ENCODE results near the gene ARHGEF6. TPM values are rescaled to one million over a fixed set of nuclear protein-coding genes. Genes with fewer than 3 reads are reported as not detected.

The ARHGEF6 gene
- total and polyA plus RNA-seq, 2 experiments from 2014 or later, result 2.5 to 6.0 TPM

GRCh38 chrX:136658151-136658550 is 122.6 kb downstream of the ARHGEF6 start:
- H3K4me2 ChIP-seq, result no peak overlapping the region
- no peaks in the 10 kb centered on the region for H4K20me1 ChIP-seq (replicated peaks; ENCODE audit: insufficient read depth)
- no peak for DNase-seq (ENCODE audit: low spot score)
- H3K27ac Mint-ChIP-seq, result no peak overlapping the region
- H3F3A ChIP-seq (replicated peaks; ENCODE audit: low read depth), result no peaks in the 10 kb centered on the region
- H3K27me3 Mint-ChIP-seq (ENCODE audit: insufficient read depth, low read depth, poor library complexity), result peaks cover 2% of the 10 kb centered on the region
- peaks cover 8% of the 10 kb centered on the region; the same call in 2 of the 3 replicates for H3K4me1 Mint-ChIP-seq
- no peaks in the 10 kb centered on the region for H3K79me2 ChIP-seq (replicated peaks; ENCODE audit: insufficient read depth)
- ATAC-seq, result no peak
- TF ChIP-seq CREB1 (CRISPR knock-in tag; IDR thresholded peaks at IDR 0.05; ENCODE audit: low read depth) (no peak), ZNF114 (CRISPR knock-in tag; IDR thresholded peaks at IDR 0.05) (no peak), EZH2phosphoT487 (IDR thresholded peaks at IDR 0.05; ENCODE audit: unreplicated experiment) (no peak), CTCF (conservative IDR thresholded peaks at IDR 0.05; ENCODE audit: low read depth in 2 of 2) (no peak), POLR2AphosphoS5 (IDR thresholded peaks at IDR 0.05; ENCODE audit: low read depth) (no peak), ETS1 (IDR thresholded peaks at IDR 0.05) (no peak), STAT1 (IDR thresholded peaks at IDR 0.05; ENCODE audit: unreplicated experiment) (no peak), ZNF462 (CRISPR knock-in tag; IDR thresholded peaks at IDR 0.05) (no peak), ZNF331 (CRISPR knock-in tag; IDR thresholded peaks at IDR 0.05; ENCODE audit: low read depth) (no peak), EZH2 (IDR thresholded peaks at IDR 0.05; ENCODE audit: low read depth, unreplicated experiment) (no peak), JUNB (IDR thresholded peaks at IDR 0.05; ENCODE audit: unreplicated experiment) (no peak), REST (IDR thresholded peaks at IDR 0.05; ENCODE audit: unreplicated experiment) (no peak), NANOG (IDR thresholded peaks at IDR 0.05; ENCODE audit: borderline replicate concordance) (no peak)
- no peak overlapping the region for H2AFZ ChIP-seq
- no peak overlapping the region for H3K4me3 ChIP-seq
- no peak overlapping the region for H3K4me3 Mint-ChIP-seq
- H3K4me1 ChIP-seq (ENCODE audit: insufficient read depth), result no peaks in the 10 kb centered on the region
- no peaks in the 10 kb centered on the region for H3K9me3 Mint-ChIP-seq
- no peak overlapping the region for H3K27ac ChIP-seq (ENCODE audit: low read depth)
- H3K9me2 ChIP-seq (ENCODE audit: insufficient read depth), result no peaks in the 10 kb centered on the region
- no peaks in the 10 kb centered on the region for H3K36me3 ChIP-seq (ENCODE audit: insufficient read depth)
- no peaks in the 10 kb centered on the region for H3K27me3 ChIP-seq (ENCODE audit: insufficient read depth)
- no peaks in the 10 kb centered on the region for H3K36me3 Mint-ChIP-seq (ENCODE audit: low read depth)

Measured in GM23338 (cell line).